HG03571 (cell line): Measurements from ENCODE around the gene AHRR.
"Not testable (repeated sequence)": the region's sequence is repeated elsewhere in the genome, so short reads cannot be mapped to it uniquely, and the experiment has no call there.

Source experiments
- ATAC-seq: cut with Tn5 transposase; IDR thresholded peaks from one replicate; pipeline ENCODE4 v1.9.1; 2021; ENCODE audit not compliant: unreplicated experiment

AHRR gene

DNA sequence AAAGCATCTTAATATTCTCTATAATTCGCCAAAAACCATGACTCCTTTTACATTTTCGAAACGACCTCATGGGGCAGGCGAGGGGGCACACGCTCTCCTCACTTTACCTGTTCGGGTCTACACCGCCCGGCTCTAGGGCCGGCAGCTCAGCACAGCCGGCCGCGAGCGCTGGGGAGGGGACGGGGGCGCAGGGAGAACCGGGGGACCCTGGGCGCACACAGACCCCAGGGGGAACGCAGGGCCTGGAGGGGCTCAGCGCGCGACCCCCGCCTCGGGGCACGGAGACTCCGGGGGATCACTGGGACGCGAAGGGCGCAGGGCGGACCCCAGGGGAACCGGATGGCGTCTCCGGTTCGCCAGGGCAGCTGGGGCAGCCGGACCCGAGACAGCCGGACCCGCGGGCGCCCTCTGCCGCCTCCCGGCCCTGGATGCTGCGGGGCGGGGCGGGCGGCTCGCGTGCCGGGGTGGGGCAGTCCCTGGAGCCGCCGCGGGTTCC is at the start of gene AHRR:
Gene AHRR, plus strand, starts transcription at position 485 of the 496 bp plus-strand sequence. CDS start 22,189 bp downstream, outside the sequence.
- peak; percentile 47 for ATAC-seq

- not testable (repeated sequence) for ATAC-seq
Observed at GRCh38 chr5:271828-272167, 49.7 kb upstream of the AHRR start.

DNA sequence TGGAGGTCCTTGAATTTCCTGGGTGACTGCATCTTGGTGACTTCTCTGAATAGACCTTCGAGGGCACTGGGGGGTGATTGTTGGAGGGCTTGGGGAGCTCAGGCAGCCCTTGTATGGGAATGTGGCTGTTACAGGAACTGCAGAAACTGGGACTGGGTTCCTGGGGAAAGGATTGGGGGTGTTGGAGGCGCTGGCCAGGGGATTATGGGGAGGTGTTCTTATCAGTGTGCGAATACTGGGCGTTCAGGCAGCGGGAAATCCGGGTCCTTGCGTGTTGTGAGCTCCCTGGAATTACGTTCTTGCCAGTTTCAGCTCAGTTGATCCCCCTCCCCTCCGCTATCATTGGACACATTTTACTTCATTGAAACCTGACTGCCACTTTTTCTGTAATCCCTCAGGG is 48.4 kb upstream of the AHRR start:
- ATAC-seq = not testable (repeated sequence)

- not testable (repeated sequence) for ATAC-seq
Observed at GRCh38 chr5:273491-273890, 48.0 kb upstream of the AHRR start.

- not testable (repeated sequence) for ATAC-seq
Observed at GRCh38 chr5:274346-274745, 47.2 kb upstream of the AHRR start.

GRCh38 chr5:278646-279045 is 42.9 kb upstream of the AHRR start:
- ATAC-seq = no peak

GRCh38 chr5:279051-279665 is 42.4 kb upstream of the AHRR start:
- ATAC-seq = not testable (repeated sequence)

GRCh38 chr5:285991-286557 is 35.4 kb upstream of the AHRR start:
- ATAC-seq = no peak

GRCh38 chr5:290200-290599 is 31.3 kb upstream of the AHRR start:
- ATAC-seq = not testable (repeated sequence)

DNA sequence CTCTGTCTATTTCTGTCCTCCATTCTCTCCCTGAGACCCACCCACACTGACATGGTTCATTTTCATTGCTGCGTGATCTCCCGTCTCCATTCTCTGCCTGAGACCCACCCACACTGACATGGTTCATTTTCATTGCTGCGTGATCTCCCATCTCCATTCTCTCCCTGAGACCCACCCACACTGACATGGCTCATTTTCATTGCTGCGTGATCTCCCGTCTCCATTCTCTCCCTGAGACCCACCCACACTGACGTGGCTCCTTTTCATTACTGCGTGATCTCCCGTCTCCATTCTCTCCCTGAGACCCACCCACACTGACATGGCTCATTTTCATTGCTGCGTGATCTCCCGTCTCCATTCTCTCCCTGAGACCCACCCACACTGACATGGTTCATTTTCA is 30.2 kb upstream of the AHRR start:
- not testable (repeated sequence) for ATAC-seq

- ATAC-seq = not testable (repeated sequence)
Observed at GRCh38 chr5:294788-295187, 26.7 kb upstream of the AHRR start.

GRCh38 chr5:296207-296606 is 25.3 kb upstream of the AHRR start:
- ATAC-seq = not testable (repeated sequence)

DNA sequence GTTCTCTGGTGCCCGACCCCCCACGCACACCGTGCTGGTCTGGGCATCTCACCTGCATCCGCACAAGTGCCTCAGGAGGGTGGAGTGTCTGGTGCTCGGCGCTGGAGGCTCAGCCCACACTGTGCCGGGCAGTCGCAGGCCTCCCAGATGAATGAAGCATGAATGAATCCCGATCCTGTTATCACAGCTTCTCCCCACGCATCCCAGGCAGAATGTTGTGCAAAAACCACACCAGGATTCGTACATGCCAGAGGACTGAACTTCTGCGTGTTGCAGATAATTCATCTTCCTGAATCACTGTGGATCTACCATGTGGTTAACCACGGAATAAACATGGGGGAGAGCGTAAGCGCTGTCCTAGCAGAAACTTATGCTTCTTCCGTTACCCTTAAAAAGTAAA is 24.6 kb upstream of the AHRR start:
- ATAC-seq = not testable (repeated sequence)

DNA sequence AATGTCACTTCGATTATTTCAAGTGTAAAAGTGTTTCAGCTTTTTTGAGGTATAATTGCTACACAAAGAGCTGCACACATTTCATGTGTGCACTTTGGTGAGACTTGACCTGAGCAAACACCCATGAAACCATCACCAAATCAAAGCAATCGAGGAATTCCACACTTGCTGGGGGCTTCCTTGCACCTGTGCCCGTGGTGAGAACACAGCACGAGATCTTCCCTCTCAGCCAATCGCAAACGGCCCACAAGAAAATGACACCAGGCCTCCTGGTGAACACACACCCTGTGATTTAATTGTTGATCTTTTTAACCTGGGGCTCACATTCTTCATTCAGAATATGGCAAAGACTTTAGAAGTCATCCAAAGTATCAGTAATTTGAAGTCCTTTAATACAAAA is 24.1 kb upstream of the AHRR start:
- ATAC-seq = not testable (repeated sequence)

GRCh38 chr5:297991-298736 is 23.4 kb upstream of the AHRR start:
- not testable (repeated sequence) for ATAC-seq

- ATAC-seq = no peak
Observed at GRCh38 chr5:298737-299125, 22.8 kb upstream of the AHRR start.

GRCh38 chr5:299921-300320 is 21.6 kb upstream of the AHRR start:
- not testable (repeated sequence) for ATAC-seq

DNA sequence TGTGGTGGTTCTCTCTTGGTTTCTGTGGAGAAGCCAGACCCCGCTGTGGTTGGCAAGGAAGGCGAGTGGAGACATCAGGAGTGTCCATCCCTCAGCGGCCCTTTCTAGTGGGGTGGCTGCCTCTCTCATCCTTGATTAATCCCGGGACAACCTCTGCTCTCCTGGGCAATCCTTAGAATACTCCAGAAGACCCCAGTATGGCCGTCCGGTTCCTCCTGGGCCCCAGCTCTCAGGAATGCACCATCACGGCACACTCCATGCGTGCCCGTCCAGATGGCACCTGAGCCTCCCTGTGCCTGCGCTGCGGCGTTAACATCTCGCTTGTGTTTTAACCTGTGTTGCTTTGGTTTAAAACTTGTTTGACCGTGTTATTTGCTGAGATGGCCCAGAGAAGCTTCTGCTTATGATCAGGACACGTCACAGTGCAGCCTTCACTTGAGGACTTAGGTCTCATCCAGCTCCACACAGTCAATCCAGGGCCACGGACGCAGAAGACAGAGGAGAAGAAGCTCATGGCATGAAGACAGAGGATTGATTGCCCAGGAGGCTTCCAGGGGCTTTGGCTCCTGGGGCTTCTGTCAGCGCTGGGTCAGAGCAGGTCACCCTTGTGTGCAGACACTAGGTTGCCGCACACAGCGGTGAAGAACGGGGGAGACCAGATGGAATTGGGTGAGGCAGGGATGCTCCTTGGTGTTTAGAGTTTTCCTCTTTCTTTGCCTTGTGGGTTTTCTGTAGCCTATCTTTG is 20.7 kb upstream of the AHRR start:
- ATAC-seq = not testable (repeated sequence)

- not testable (repeated sequence) for ATAC-seq
Observed at GRCh38 chr5:302416-302815, 19.1 kb upstream of the AHRR start.

DNA sequence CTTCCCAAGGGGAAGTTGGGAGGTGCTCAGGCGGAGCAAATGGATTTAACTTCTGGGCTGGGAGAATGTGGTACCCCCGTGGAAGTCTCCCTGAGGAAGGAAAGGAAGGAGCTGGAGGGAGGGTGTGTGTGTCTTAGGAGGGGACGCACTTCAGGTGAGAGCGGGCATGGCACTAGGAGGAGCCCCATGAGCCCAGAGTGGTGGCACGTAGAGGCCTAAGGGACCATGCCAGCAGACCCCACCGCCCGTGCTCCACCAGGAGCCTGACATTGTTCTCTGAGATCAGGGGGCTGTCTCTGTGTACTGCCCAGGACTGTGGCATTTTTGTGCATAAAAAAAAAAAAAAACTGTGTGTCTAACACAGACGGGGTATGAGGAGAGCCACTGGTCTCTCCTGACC is 18.5 kb upstream of the AHRR start:
- no peak for ATAC-seq

GRCh38 chr5:303741-304140 is 17.8 kb upstream of the AHRR start:
- not testable (repeated sequence) for ATAC-seq
